Suprapubic skin (tissue), 4 donors: ENCODE results near the gene WWOX. TPM values are rescaled to one million over a fixed set of nuclear protein-coding genes. Genes with fewer than 3 reads are reported as not detected.

Source experiments
- DNase-seq, 2 donors: peaks; one replicate each; pipeline ENCODE4 v3.0.0-alpha.2; 2019; ENCODE audit warnings: low spot score in 2 of 2
- H3K27ac ChIP-seq: fragments of 200-600 bp; sonication (generic); one replicate; pipeline ENCODE4 v1.5.1; 2019
- H3K27me3 ChIP-seq: fragments of 200-600 bp; sonication (generic); one replicate; pipeline ENCODE4 v1.5.1; 2019
- H3K36me3 ChIP-seq: fragments of 200-600 bp; sonication (generic); one replicate; pipeline ENCODE4 v1.5.1; 2019
- H3K4me1 ChIP-seq: fragments of 200-600 bp; sonication (generic); one replicate; pipeline ENCODE4 v1.5.1; 2019
- H3K4me3 ChIP-seq: fragments of 200-600 bp; sonication (generic); one replicate; pipeline ENCODE4 v1.5.1; 2019; ENCODE audit warnings: mild to moderate bottlenecking
- H3K9me3 ChIP-seq: fragments of 200-600 bp; sonication (generic); one replicate; pipeline ENCODE4 v1.5.1; 2019
- EP300 ChIP-seq: sonication (generic); formaldehyde crosslinking; IDR thresholded peaks from one replicate; pipeline ENCODE4 v1.6.1; 2017; ENCODE audit warnings: antibody characterized with exemption
- POLR2A ChIP-seq, 2 donors: fragments of 450-650 bp; IDR thresholded peaks; one replicate each; pipeline ENCODE4 v1.6.1; 2017; ENCODE audit warnings: antibody characterized with exemption in 2 of 2, mild to moderate bottlenecking in 2 of 2, moderate library complexity in 2 of 2
- POLR2AphosphoS5 ChIP-seq, 3 donors: sonication (generic); formaldehyde crosslinking; IDR thresholded peaks; one replicate each; pipeline ENCODE4 v1.6.1; 2017; ENCODE audit warnings: antibody characterized with exemption in 3 of 3
- WGBS: methylation state at CpG from one replicate; pipeline ENCODE4 v1.1.5; 2018; 5-methylcytosine and 5-hydroxymethylcytosine counted together
- total RNA-seq, 4 donors: library from RNA; depleted of rRNA; stranded (reverse); fragments of >200 nt; gene quantifications; one replicate each; pipeline ENCODE4 v1.1.0, GENCODE V29; 2016
- TF ChIP-seq, protein P1 (sequence below), 2 donors: fragments of 200-600 bp in 1 of 2; fragments of 450-650 bp in 1 of 2; sonication (generic) in 1 of 2; IDR thresholded peaks; one replicate each; pipeline ENCODE4 v1.5.1; 2016 to 2019; ENCODE audit warnings: antibody characterized with exemption in 2 of 2, mild to moderate bottlenecking in 1 of 2, moderate library complexity in 1 of 2

WWOX gene
- total RNA-seq, 4 donors from 2014 or later: 29.6 to 104 (median 47.3) TPM

DNA sequence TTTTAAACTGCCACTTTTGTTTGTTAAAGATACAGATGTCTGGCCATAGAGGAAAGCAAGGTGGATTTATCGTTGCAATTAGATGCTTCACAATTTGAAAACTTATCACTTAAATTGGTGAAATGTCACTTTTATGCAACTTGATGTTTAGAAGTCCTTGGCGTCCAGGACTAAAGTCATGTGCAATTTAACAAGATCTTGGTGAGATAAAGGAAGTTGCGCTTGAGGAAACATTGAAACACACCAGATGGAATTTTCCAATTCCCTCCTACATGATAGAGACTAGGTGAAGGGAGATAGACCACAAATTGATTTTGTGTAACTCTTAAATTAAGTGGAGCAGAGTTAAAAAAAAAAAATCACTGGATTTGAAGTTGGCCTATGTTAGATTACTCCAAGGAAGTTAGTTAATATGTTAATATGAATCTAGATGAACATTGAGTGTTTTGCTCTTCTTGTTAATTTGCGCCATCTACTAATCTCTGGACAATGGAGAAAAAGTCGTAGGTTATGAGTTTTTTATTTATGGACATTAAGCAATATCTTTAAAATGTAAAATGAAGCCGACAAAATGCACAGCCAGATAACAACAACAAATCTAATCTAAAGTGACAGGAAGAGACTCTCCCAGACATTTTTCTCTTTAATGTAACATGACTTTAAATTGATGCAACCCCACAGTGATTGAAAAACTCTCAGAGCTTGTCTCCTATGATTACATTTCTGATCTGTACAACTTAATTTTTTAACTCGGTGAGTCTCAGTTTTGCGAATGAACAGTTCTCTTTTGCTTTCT, 119.6 kb downstream of the WWOX start:
- Histone ChIP-seq H3K27ac (no peak overlapping the region), H3K4me3 (no peak overlapping the region), H3K27me3 (no peaks in the 10 kb centered on the region), H3K36me3 (no peaks in the 10 kb centered on the region), H3K4me1 (no peaks in the 10 kb centered on the region), H3K9me3 (no peaks in the 10 kb centered on the region)
- DNase-seq: no peak
- WGBS: 92% methylated on average over 8 of the region's 8 CpGs
- no peak for TF ChIP-seq POLR2AphosphoS5 (IDR thresholded peaks at IDR 0.05)
- TF ChIP-seq POLR2A (IDR thresholded peaks at IDR 0.05): no peak
- TF ChIP-seq, protein P1, sequence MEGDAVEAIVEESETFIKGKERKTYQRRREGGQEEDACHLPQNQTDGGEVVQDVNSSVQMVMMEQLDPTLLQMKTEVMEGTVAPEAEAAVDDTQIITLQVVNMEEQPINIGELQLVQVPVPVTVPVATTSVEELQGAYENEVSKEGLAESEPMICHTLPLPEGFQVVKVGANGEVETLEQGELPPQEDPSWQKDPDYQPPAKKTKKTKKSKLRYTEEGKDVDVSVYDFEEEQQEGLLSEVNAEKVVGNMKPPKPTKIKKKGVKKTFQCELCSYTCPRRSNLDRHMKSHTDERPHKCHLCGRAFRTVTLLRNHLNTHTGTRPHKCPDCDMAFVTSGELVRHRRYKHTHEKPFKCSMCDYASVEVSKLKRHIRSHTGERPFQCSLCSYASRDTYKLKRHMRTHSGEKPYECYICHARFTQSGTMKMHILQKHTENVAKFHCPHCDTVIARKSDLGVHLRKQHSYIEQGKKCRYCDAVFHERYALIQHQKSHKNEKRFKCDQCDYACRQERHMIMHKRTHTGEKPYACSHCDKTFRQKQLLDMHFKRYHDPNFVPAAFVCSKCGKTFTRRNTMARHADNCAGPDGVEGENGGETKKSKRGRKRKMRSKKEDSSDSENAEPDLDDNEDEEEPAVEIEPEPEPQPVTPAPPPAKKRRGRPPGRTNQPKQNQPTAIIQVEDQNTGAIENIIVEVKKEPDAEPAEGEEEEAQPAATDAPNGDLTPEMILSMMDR (IDR thresholded peaks at IDR 0.05): no peak
- TF ChIP-seq EP300: no peak

- no peaks in the 10 kb centered on the region for H3K4me1 ChIP-seq
- H3K36me3 ChIP-seq: no peaks in the 10 kb centered on the region
- H3K27ac ChIP-seq: no peak overlapping the region
- H3K4me3 ChIP-seq: no peak overlapping the region
- no peaks in the 10 kb centered on the region for H3K9me3 ChIP-seq
- 98% methylated on average over 2 of the region's 2 CpGs for WGBS
- DNase-seq: no peak
- TF ChIP-seq POLR2A (IDR thresholded peaks at IDR 0.05) (no peak), POLR2AphosphoS5 (IDR thresholded peaks at IDR 0.05) (no peak), EP300 (no peak)
- TF ChIP-seq, protein P1 (IDR thresholded peaks at IDR 0.05): no peak
- H3K27me3 ChIP-seq: no peaks in the 10 kb centered on the region
These were observed 121.1 kb downstream of the WWOX start for GRCh38 chr16:78220571-78220970.

DNA sequence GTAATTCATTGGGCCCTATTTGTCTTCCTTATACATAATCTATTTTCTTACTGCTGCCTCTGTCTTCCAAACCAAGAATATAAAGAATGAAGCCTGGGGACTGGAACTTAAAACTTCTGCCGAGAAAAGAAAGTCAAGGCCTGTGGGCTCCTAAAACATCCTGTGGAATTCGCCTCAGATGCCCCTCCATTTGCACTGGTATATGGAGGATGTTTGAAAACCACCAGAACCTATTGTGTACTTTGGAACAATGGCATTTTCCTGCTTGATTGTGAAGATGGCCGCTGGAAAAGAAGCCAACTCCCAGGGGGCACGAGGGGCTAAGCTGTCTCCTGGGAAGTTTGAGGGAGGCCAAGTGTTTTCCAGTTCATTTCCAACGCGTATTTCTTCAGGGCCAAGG, 122.4 kb downstream of the WWOX start:
- Histone ChIP-seq H3K27me3 (no peaks in the 10 kb centered on the region), H3K4me1 (no peaks in the 10 kb centered on the region), H3K27ac (no peak overlapping the region), H3K4me3 (no peak overlapping the region), H3K9me3 (no peaks in the 10 kb centered on the region), H3K36me3 (no peaks in the 10 kb centered on the region)
- 67% methylated on average over 6 of the region's 6 CpGs for WGBS
- DNase-seq: no peak
- TF ChIP-seq EP300 (no peak), POLR2AphosphoS5 (IDR thresholded peaks at IDR 0.05) (no peak), POLR2A (IDR thresholded peaks at IDR 0.05) (no peak)
- TF ChIP-seq, protein P1 (IDR thresholded peaks at IDR 0.05): no peak

DNA sequence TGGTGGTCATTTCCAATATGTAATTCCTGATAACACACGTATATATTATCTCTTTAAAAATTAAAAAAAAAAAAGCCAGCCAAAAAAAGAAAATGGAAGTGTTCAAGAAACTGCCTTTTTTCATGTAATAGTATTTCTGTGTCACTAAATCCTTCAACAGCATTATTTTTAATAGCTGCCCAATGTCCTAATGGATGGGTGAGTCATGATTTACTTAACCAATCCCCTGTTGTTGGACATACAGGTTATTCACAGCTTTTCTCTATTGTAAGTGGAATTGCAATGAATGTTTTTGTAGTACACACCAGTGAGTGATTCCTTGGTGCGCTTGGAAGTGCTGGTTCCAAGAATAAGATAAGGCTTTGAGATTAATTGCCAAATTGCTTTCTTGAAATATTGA, 124.9 kb downstream of the WWOX start:
- Histone ChIP-seq H3K4me3 (no peak overlapping the region), H3K27me3 (no peaks in the 10 kb centered on the region), H3K36me3 (no peaks in the 10 kb centered on the region), H3K9me3 (no peaks in the 10 kb centered on the region), H3K4me1 (no peaks in the 10 kb centered on the region), H3K27ac (no peak overlapping the region)
- no peak for DNase-seq
- WGBS: 92% methylated on average over 2 of the region's 2 CpGs
- TF ChIP-seq POLR2AphosphoS5 (IDR thresholded peaks at IDR 0.05): no peak
- TF ChIP-seq POLR2A (IDR thresholded peaks at IDR 0.05): no peak

- Histone ChIP-seq H3K4me3 (no peak overlapping the region), H3K27me3 (no peaks in the 10 kb centered on the region), H3K27ac (no peak overlapping the region), H3K4me1 (peaks cover 7% of the 10 kb centered on the region), H3K9me3 (no peaks in the 10 kb centered on the region), H3K36me3 (no peaks in the 10 kb centered on the region)
- 53% methylated on average over 3 of the region's 3 CpGs for WGBS
- no peak for DNase-seq
- no peak for TF ChIP-seq EP300
- TF ChIP-seq, protein P1 (IDR thresholded peaks at IDR 0.05): no peak
- no peak for TF ChIP-seq POLR2AphosphoS5 (IDR thresholded peaks at IDR 0.05)
- no peak for TF ChIP-seq POLR2A (IDR thresholded peaks at IDR 0.05)
These were observed 126.5 kb downstream of the WWOX start for GRCh38 chr16:78225919-78226318.
